Fibroblast of lung (primary cell): ENCODE measurements around the gene DPYSL3. TPM values are rescaled to one million over a fixed set of nuclear protein-coding genes. Genes with fewer than 3 reads are reported as not detected.
"Not testable (repeated sequence)": the region's sequence is repeated elsewhere in the genome, so short reads cannot be mapped to it uniquely, and the experiment has no call there.

Experiments used
- DNase-seq, 2 donors: peaks; one replicate each; pipeline versions ENCODE4 v3.0.0 to v3.0.0-alpha.2; 2010; ENCODE audit warnings: low read depth in 2 of 2
- H2AFZ ChIP-seq: 2 replicates; pipeline ENCODE4 v1.5.1; 2012; ENCODE audit warnings: low read length, control low read depth, inconsistent platforms
- H3K27ac ChIP-seq: 2 replicates; pipeline ENCODE4 v1.5.1; 2011; ENCODE audit warnings: low read length, control low read depth; ENCODE audit not compliant: insufficient read depth
- H3K27me3 ChIP-seq: 2 replicates; pipeline ENCODE4 v1.5.1; 2011; ENCODE audit warnings: mild to moderate bottlenecking, low read length; ENCODE audit not compliant: control insufficient read depth, insufficient read depth
- H3K36me3 ChIP-seq: 2 replicates; pipeline ENCODE4 v1.5.1; 2011; ENCODE audit warnings: low read length; ENCODE audit not compliant: control insufficient read depth, insufficient read depth
- H3K4me1 ChIP-seq: 2 replicates; pipeline ENCODE4 v1.5.1; 2011; ENCODE audit warnings: low read length; ENCODE audit not compliant: control insufficient read depth, insufficient read depth; ENCODE audit errors: extremely low read depth
- H3K4me2 ChIP-seq: 2 replicates; pipeline ENCODE4 v1.5.1; 2011; ENCODE audit warnings: low read length, control low read depth; ENCODE audit not compliant: insufficient read depth; ENCODE audit errors: extremely low read depth
- H3K4me3 ChIP-seq, 4 experiments: fragments of 200-600 bp in 1 of 4; sonication (generic) in 1 of 4; replicated peaks in 1 of 4; 2 replicates each; pipeline ENCODE4 v1.5.1; 2011 to 2016; ENCODE audit warnings: low read length in 4 of 4, low read depth in 3 of 4, mild to moderate bottlenecking in 3 of 4, control low read depth in 2 of 4, inconsistent platforms in 1 of 4, mixed read lengths in 1 of 4; ENCODE audit not compliant: insufficient read depth in 1 of 4; ENCODE audit errors: control extremely low read depth in 1 of 4
- H3K79me2 ChIP-seq: 2 replicates; pipeline ENCODE4 v1.5.1; 2012; ENCODE audit warnings: mild to moderate bottlenecking, low read length, inconsistent platforms; ENCODE audit not compliant: control insufficient read depth, insufficient read depth
- H3K9ac ChIP-seq: 2 replicates; pipeline ENCODE4 v1.5.1; 2011; ENCODE audit warnings: mild to moderate bottlenecking, low read length, control low read depth; ENCODE audit not compliant: insufficient read depth
- H3K9me3 ChIP-seq: 2 replicates; pipeline ENCODE4 v1.5.1; 2012; ENCODE audit warnings: low read depth, low read length; ENCODE audit not compliant: control insufficient read depth, insufficient read depth
- H4K20me1 ChIP-seq: 2 replicates; pipeline ENCODE4 v1.5.1; 2011; ENCODE audit warnings: low read length; ENCODE audit not compliant: control insufficient read depth, insufficient read depth; ENCODE audit errors: extremely low read depth
- EZH2 ChIP-seq: IDR thresholded peaks from 2 replicates; pipeline ENCODE4 v1.5.1; 2012; ENCODE audit warnings: low read length, control low read depth, mild to moderate bottlenecking; ENCODE audit errors: missing control alignments
- polyA plus RNA-seq, 2 donors: library from polyadenylated mRNA; depleted of rRNA in 1 of 2; stranded (reverse) in 1 of 2; unstranded in 1 of 2; fragments of >200 nt; gene quantifications; 2 replicates each; pipeline ENCODE4 v1.2.1, GENCODE V29; 2011 to 2012; ENCODE audit warnings: missing spikeins in 1 of 2
- total RNA-seq: library from RNA; depleted of rRNA; stranded (reverse); fragments of >200 nt; gene quantifications from 2 replicates; pipeline ENCODE4 v1.2.1, GENCODE V29; 2014
- TF ChIP-seq, protein P1 (sequence below), 2 donors: IDR thresholded peaks in 1 of 2; conservative IDR thresholded peaks in 1 of 2; 1 replicate in 1 of 2; 2 replicates in 1 of 2; pipeline ENCODE4 v1.5.1; 2011 to 2012; ENCODE audit warnings: low read length in 2 of 2, control low read depth in 1 of 2, inconsistent platforms in 1 of 2, low read depth in 1 of 2, mild to moderate bottlenecking in 1 of 2

Gene DPYSL3
- total and polyA plus RNA-seq, 2 donors (not counting 1 experiment from before 2014, with no cell fraction given): 52.4 to 206 TPM

DNA sequence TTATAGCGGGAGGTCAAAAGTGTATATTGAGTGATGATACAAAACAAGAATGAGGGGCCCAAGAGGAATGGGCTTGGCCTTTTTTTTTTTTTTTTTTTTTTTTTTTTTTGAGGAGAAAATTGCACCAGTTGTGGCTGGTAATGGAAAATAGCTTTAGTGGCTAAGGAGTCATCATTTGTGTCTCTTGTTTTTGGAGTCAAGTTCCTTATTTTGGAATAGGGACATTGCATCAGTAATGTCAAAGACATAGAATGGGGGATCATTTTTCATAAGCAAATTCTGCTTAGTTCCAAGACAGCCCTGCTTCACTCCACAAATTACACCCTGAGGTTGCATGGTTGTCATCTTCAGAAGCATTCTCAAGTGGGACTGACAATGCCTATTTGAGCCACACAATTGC lies 137.7 kb downstream of the DPYSL3 start:
- Histone ChIP-seq H3K27ac (no peak overlapping the region), H2AFZ (no peak overlapping the region), H3K79me2 (no peaks in the 10 kb centered on the region), H3K9me3 (no peaks in the 10 kb centered on the region), H3K27me3 (no peaks in the 10 kb centered on the region), H4K20me1 (no peaks in the 10 kb centered on the region), H3K9ac (no peak overlapping the region), H3K4me2 (no peak overlapping the region), H3K4me3 (no peak overlapping the region), H3K4me1 (no peaks in the 10 kb centered on the region), H3K36me3 (no peaks in the 10 kb centered on the region)
- no peak for DNase-seq
- TF ChIP-seq, protein P1, sequence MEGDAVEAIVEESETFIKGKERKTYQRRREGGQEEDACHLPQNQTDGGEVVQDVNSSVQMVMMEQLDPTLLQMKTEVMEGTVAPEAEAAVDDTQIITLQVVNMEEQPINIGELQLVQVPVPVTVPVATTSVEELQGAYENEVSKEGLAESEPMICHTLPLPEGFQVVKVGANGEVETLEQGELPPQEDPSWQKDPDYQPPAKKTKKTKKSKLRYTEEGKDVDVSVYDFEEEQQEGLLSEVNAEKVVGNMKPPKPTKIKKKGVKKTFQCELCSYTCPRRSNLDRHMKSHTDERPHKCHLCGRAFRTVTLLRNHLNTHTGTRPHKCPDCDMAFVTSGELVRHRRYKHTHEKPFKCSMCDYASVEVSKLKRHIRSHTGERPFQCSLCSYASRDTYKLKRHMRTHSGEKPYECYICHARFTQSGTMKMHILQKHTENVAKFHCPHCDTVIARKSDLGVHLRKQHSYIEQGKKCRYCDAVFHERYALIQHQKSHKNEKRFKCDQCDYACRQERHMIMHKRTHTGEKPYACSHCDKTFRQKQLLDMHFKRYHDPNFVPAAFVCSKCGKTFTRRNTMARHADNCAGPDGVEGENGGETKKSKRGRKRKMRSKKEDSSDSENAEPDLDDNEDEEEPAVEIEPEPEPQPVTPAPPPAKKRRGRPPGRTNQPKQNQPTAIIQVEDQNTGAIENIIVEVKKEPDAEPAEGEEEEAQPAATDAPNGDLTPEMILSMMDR (conservative IDR thresholded peaks at IDR 0.05 in 1 of 2, IDR thresholded peaks at IDR 0.05 in 1 of 2; ENCODE audit: low read depth in 1 of 2, low read length in 2 of 2): no peak
- no peak for TF ChIP-seq EZH2

- no peaks in the 10 kb centered on the region for H4K20me1 ChIP-seq
- H3K4me1 ChIP-seq: no peaks in the 10 kb centered on the region
- no peaks in the 10 kb centered on the region for H3K79me2 ChIP-seq
- H3K36me3 ChIP-seq: no peaks in the 10 kb centered on the region
- no peak overlapping the region for H3K27ac ChIP-seq
- no peaks in the 10 kb centered on the region for H3K27me3 ChIP-seq
- H3K4me3 ChIP-seq: no peak overlapping the region
- TF ChIP-seq, protein P1 (conservative IDR thresholded peaks at IDR 0.05 in 1 of 2, IDR thresholded peaks at IDR 0.05 in 1 of 2; ENCODE audit: low read depth in 1 of 2, low read length in 2 of 2): no peak
- no peak for TF ChIP-seq EZH2
- DNase-seq: no peak
- H3K4me2 ChIP-seq: no peak overlapping the region
- no peaks in the 10 kb centered on the region for H3K9me3 ChIP-seq
- H3K9ac ChIP-seq: no peak overlapping the region
- H2AFZ ChIP-seq: no peak overlapping the region
Observed at GRCh38 chr5:147371290-147371689, 138.6 kb downstream of the DPYSL3 start.

DNA sequence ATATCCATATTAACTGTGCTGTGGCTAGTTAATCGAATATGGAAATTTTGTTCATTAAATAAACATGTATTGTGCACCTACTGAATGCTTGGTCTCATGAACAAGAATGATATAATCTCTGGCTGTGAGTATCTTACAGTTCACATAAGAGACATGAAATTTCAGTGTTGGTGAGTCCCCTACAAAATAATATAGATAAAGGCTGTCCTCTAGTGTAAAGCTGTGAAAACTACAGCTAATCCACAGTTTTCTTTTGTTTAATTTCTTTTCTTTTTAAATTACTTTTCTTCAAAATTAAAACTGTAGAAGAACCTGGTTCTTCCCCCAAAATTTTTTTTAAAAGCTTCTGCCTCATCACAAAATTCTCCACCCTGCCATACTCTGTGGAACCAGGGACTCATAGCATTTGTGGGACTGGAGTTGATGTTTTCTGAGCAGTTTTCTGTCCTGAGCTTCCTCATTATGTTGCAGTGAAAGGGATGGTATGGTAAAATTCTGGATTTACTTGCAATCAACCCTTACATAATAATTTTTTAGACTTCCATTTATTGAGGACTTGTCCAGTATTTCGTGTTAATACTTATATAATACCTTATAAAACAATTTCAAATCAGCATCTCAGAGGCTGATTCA lies 140.0 kb downstream of the DPYSL3 start:
- no peak overlapping the region for H3K27ac ChIP-seq

DNA sequence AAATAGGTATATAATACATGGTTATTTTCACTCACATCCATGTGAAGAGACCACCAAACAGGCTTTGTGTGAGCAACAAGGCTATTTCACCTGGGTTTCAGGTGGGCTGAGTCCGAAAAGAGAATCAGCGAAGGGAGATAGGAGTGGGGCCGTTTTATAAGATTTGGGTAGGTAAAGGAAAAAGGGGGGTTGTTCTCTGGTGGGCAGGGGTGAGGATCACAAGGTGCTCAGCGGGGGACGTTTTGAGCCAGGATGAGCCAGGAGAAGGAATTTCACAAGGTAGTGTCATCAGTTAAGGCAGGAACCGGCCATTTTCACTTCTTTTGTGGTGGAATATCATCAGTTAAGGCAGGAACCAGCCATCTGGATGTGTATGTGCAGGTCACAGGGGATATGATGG lies 142.5 kb downstream of the DPYSL3 start:
- H3K9me3 ChIP-seq, H3K36me3 ChIP-seq, H2AFZ ChIP-seq, H3K79me2 ChIP-seq, H3K27ac ChIP-seq, H3K4me2 ChIP-seq, H3K27me3 ChIP-seq, H3K9ac ChIP-seq, H3K4me3 ChIP-seq, H3K4me1 ChIP-seq, H4K20me1 ChIP-seq, DNase-seq: not testable (repeated sequence)

More for the DNA sequence above, 140.0 kb downstream of the DPYSL3 start:
- Histone ChIP-seq H3K79me2 (no peaks in the 10 kb centered on the region), H4K20me1 (no peaks in the 10 kb centered on the region), H3K9me3 (no peaks in the 10 kb centered on the region), H2AFZ (no peak overlapping the region), H3K27me3 (no peaks in the 10 kb centered on the region), H3K4me3 (no peak overlapping the region), H3K4me1 (no peaks in the 10 kb centered on the region), H3K4me2 (no peak overlapping the region), H3K9ac (no peak overlapping the region), H3K36me3 (no peaks in the 10 kb centered on the region)
- TF ChIP-seq, protein P1 (conservative IDR thresholded peaks at IDR 0.05 in 1 of 2, IDR thresholded peaks at IDR 0.05 in 1 of 2; ENCODE audit: low read depth in 1 of 2, low read length in 2 of 2): peak; percentile 10 to 51
- TF ChIP-seq EZH2: no peak
- peak in 1 of 2 donors; percentile 30 for DNase-seq
